NCI-H2227 (cell line): ENCODE data around the gene GRIK5.
"Not testable (repeated sequence)": the region's sequence is repeated elsewhere in the genome, so short reads cannot be mapped to it uniquely, and the experiment has no call there.

Source experiments
- DNase-seq: peaks from one replicate; lab custom pipeline; 2025; ENCODE audit not compliant: unreplicated experiment; lab: John Stamatoyannopoulos, UW

The GRIK5 gene

GRCh38 chr19:41994521-41994971 lies 75.5 kb downstream of the GRIK5 start:
- DNase-seq, result peak; percentile 84

DNA sequence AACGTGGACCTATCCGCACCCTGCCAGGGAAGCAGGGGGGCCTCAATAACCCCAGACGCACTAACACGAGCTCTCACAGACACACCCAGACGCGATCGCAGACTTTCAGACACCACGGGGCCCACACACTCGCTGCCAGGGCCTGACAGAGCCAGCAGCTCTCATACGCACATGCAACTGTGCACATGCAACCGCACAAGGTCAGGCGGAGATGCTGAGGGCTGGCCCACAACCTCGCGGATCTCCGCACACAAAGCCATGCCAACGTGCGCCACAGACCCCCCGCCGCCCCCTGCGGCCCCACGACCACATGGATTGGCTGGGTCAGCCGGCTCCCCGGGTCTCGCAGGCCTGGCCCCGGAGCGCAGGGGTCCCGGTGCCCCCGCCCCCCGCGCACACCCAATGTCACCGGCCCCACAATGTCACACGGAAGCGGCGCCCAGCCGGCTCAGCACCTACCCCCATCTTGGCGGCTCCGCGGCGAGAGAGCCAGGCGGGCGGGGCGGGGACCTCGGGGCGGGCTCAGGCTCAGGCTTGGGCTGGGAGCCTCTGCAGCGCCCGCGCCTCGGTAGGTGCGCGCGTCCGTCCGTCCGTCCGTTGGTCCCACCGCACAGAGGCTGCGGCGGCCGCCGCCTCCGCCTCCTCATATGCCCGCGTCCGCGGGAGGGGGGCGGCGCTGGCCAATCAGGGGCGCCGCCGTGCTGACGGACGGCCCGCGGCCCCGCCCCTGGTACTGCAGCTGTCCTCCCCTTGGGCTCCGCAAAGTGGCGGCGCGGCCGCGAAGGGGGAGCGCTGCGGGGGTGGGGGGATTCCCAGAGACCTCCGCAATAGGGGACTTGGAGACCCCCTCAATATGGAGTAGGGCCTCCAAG lies 76.2 kb downstream of the GRIK5 start, which contains the start of gene ATP1A3:
Gene ATP1A3 (minus strand): TSS at position 619 of the 872 bp plus-strand sequence. CDS start 154 bp downstream, at position 465.
- peak; percentile 98 for DNase-seq

GRCh38 chr19:41991925-41992569 lies 78.0 kb downstream of the GRIK5 start:
- not testable (repeated sequence) for DNase-seq

DNA sequence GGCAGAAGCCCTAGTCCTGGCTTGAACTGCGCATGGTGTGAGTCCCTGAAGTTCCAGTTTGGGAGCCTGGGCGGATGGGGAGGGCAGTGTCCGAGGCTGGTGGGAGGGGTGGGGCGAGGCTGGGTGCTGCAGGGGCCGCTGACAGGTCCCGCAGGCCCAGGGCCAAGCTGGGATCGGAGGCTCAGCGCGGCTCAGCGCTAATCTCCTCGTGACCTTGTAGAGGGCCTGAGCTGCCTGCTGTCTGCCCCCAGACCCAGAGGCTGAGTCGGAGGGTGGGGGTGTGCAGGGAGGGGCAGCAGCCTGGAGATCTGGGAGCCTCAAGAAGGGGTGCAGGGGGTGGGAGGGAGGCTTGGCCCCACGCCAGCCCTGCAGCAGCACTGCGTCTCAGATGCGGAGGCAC lies 79.0 kb downstream of the GRIK5 start:
- DNase-seq, result no peak

DNA sequence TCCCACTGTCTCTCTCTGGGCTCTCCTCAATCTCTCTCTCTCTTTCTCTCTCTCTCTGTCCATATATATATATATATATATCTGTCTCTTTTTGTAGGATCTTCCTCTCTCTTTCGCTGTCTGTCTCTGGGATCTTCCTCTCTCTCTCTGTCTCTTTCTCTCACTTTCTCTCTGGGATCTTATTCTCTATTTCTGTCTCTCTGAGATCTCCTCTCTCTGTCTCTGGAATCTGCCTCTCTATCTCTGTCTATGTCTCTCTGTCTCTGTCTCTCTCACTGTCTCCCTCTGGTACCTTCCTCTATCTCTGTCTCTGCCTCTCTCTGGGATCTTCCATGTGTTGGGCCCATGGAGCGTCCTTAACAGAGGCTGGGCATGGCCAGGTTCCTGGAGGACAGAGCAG lies 79.4 kb downstream of the GRIK5 start:
- DNase-seq, result no peak

GRCh38 chr19:41990028-41990427 lies 80.0 kb downstream of the GRIK5 start:
- DNase-seq, result no peak

- no peak for DNase-seq
These were observed 81.1 kb downstream of the GRIK5 start for GRCh38 chr19:41988947-41989346.

DNA sequence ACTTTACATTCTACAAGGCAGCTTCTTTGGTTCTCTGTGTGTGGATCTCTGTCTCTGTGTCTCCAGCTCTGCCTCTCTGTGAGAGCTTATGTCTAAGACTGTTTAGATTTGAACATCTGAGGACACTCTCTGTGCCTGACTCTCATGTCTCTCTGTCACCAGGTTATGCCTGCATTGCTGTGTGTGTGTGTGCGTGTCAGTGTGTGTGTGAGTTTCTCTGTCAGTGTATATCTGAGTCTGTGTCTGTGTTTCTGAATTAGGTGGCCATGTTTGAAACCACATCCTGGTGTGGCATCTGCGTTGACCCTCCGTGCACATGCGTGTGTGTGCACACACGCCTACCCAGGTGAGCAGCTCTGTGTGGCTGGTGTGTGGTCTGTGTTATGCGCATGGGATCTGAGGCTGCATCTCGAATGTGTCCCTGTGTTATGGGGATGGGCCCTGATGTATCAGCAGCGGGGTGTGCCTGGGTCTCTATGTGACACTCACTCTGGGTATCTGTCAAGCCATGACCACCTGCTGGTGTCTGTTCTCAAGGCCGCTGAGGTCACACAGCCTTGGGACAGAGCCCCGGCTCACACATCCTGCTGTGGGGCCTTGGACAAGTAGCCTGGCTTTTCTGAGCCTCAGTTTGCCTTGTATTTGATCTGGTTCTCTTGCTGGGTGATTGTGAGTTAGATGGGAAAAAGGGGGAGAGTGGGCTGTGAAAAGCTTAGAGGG lies 82.7 kb downstream of the GRIK5 start:
- DNase-seq, result no peak

DNA sequence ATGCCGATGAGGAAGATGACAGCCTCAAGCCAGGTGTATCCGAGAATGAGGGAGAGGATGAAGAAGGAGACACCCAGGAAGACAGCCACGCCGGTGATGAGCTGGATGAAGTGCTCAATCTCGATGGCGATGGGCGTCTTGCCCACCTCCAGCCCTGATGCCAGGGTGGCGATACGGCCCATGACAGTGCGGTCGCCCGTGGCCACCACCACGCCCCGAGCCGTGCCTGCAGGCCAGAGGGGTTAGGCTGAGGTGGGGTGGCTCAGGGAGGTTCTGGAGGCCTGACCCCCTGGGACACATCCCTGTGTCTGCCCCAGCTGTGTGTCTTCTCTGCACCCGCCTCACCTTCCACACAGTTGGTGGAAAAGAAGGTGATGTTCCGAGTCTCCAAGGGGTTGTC lies 85.0 kb downstream of the GRIK5 start:
- no peak for DNase-seq

DNA sequence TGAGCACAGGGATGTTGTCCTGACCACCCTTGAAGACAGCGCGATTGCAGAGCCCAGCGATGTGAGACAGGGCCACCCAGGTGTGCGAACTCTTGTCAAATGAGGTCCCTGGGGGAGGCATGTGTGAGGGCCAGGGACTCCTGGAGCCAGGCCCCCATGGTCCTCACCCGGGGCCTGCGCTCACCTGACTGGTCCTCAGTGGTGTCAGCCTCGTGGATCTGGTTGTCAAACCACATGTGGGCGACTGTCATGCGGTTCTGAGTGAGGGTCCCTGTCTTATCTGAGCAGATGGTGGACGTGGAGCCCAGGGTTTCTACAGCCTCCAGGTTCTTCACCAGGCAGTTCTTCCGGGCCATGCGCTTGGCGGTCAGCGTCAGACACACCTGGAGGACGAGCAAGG lies 88.3 kb downstream of the GRIK5 start:
- DNase-seq, result no peak

DNA sequence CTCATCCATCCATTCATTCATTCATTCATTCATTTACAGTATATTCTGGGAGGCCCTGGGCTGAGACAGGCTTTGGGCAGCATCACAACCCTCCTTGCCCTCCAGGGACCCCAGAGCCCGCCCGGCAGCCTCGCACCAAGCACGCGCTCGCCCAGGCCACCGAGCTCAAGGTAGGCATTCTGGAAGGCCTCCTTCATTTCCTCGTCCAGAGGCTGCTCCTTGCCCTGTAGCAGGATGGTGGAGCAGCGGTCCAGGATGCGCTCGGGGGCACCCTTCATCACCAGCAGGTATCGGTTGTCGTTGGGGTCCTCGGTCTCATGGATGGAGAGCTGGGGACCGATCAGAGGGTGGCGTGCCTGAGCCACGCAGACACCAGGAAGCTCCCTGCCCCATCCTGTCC lies 91.5 kb downstream of the GRIK5 start:
- no peak for DNase-seq

GRCh38 chr19:41977916-41978315 lies 92.1 kb downstream of the GRIK5 start:
- no peak for DNase-seq

GRCh38 chr19:41974652-41975051 lies 95.4 kb downstream of the GRIK5 start:
- DNase-seq, result no peak

- no peak for DNase-seq
These were observed 98.6 kb downstream of the GRIK5 start for GRCh38 chr19:41971363-41971762.

DNA sequence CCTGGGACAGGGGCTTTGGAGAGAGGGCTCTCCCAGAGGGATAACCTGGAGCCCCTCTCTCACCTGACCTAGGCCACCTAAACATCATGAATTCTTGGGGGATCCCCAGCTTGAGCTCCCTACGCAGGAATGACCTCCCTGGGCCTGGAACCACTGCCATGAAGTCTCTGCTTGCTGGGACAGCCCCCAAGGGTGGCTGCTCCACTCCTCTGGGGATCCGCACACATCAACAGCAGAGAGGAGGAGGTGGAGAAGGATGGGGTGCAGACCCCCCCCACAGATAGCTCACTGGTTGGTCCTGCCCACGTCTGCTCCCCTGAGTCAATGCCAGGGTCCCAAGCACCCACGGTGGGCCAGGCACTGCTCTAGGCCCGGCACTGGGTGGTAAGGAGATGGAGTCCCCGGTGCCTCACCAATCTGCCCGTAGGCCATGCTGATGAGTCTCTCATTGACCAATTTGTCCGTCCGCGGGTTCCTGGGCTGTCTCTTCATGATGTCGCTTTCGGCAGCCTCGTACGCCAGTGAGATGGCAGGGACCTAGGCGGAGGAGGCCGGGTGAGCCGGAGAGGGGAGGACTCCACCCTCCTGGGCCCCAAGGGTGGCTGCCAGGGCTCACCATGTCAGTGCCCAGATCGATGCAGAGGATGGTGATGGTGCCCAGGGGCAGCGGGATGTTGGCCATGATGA lies 100.1 kb downstream of the GRIK5 start:
- no peak for DNase-seq

DNA sequence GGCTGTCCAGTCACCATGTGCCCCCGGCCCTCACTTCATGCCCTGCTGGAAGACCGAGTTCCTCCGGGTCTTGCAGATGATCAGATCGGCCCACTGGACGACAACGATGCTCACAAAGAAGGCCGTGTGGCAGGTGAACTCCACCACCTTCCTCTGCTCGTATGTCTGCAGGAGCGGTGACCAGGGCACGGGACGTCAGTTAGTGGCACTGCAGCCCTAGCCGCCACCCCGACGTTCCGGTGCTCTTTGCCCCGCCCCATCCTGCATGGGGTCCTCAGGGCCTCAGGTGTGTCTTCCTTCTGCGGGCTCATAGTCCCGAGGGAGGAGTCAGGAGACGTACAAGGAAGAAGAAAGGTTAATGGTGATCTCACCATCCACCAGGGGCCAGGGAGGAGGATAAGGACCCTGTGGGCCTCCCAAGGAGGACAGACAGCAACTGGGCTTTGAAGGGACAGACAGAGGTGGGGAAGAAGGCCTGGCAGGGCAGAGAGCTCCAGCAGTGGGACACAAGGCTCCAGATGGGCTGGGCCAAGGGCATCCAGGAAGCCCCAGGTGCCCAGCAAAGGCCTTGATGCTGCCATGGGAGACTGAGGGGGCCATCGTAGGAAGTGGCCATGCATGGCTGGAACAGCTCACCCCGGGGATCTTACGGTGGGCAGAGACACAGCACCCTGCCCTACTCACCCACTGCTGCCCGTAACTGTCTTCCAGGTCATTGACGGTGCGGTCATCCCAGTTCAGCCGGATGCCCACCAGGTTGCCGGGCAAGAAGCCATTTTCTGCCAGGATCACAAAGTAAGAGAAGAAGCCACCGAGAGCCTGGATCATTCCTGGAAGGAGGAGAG lies 101.0 kb downstream of the GRIK5 start:
- no peak for DNase-seq

DNA sequence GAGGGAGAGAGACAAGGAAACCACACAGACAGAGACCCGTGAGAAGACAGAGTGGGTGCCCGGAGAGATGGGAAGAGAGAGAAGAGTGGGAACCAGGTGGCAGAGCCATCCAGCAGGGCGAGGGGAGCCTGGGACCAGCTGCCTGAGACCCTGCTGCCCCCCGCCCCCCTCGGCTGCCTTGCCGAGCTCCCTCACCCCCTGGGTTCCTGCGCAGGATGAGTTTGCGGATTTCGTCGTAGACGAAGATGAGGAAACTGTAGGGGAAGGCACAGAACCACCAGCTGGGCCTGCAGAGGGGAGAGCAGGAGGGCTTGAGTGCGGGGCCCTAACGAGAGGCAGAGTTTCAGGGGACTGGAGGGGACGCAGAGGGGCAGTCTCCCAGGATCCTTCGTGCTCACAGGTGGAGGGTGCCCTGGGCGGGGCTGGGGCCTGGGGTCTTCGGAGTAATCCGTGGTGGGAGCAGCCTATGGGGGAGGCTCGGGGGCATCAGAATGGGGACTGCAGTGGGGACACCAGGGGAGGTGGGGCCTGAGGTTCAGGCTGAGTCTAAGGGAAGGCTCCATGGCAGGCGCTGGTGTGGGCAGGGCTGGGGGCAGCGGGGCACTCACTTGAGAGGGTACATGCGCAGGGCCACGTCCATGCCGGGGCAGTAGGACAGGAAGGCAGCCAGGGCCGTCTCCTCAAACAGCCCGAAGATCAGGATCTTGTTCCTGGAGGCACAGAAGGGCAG lies 102.8 kb downstream of the GRIK5 start:
- DNase-seq, result no peak

- no peak for DNase-seq
These were observed 104.9 kb downstream of the GRIK5 start for GRCh38 chr19:41965106-41965505.

DNA sequence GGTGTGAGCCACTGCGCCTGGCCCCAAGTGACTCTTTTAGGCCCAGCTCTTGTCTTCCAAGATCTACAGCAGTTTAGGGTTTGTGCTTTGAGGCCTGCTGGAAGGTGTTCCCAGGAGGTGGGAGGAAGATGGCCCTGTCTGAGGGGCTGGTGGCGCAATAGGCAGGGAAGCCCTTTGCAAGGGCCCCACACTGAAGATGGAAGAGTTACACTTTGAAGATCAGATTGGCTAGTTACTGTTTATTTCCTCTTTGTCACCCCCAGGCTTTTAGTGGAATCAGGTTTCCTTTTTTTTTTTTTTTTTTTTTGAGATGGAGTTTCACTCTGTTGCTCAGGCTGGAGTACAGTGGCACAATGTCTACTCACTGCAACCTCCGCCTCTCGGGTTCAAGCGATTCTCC lies 109.0 kb downstream of the GRIK5 start:
- DNase-seq, result no peak
